ENCODE measurements around the gene AGPAT4. TPM values are rescaled to one million over a fixed set of nuclear protein-coding genes. Genes with fewer than 3 reads are reported as not detected.

AGPAT4 gene
- total RNA-seq, 1 experiment from 2014 or later = 15.5 TPM

- no peak for DNase-seq (ENCODE audit: low read depth, low spot score)
- Histone ChIP-seq H3K27ac (ENCODE audit: low read depth, low read length) (no peak overlapping the region), H3K9me3 (ENCODE audit: control insufficient read depth in 1 of 2, insufficient read depth in 1 of 2, low read depth in 1 of 2, low read length in 2 of 2) (no peaks in the 10 kb centered on the region), H4K20me1 (ENCODE audit: insufficient read depth) (no peaks in the 10 kb centered on the region; the same call in 1 of the 2 replicates), H3K4me1 (ENCODE audit: control insufficient read depth in 1 of 2, insufficient read depth in 2 of 2, low read length in 2 of 2) (no peaks in the 10 kb centered on the region), H3K27me3 (ENCODE audit: insufficient read depth, low read length) (no peaks in the 10 kb centered on the region), H3K9me2 (ENCODE audit: insufficient read depth) (no peaks in the 10 kb centered on the region), H2AFZ (ENCODE audit: low read depth, low read length, poor library complexity, severe bottlenecking) (no peak overlapping the region), H3K36me3 (ENCODE audit: control insufficient read depth in 1 of 2, insufficient read depth in 2 of 2, low read length in 2 of 2) (no peaks in the 10 kb centered on the region), H3K4me2 (ENCODE audit: low read length) (no peak overlapping the region), H3K9ac (ENCODE audit: low read length) (no peak overlapping the region), H3K79me2 (ENCODE audit: insufficient read depth, low read length) (no peaks in the 10 kb centered on the region), H3K4me3 (replicated peaks in 1 of 2; ENCODE audit: low read depth in 1 of 2, low read length in 2 of 2) (no peak overlapping the region)
- ChIA-PET POLR2A (no interaction called here), RAD21 (ENCODE audit: low non-redundant PET in 1 of 2, low total read pairs in 2 of 2, uncharacterized antibody in 2 of 2, unreplicated experiment in 2 of 2) (no interaction called here), CTCF (interaction anchor here (5.0 kb wide), 1 partner anchor 220 kb away, joined by 23 read pairs; no protein-coding TSS in a partner anchor)
- TF ChIP-seq ATF3 (IDR thresholded peaks at IDR 0.05) (no peak), SRF (IDR thresholded peaks at IDR 0.05; ENCODE audit: low read depth) (no peak), SIN3A (IDR thresholded peaks at IDR 0.05; ENCODE audit: low read depth) (no peak)
- intact Hi-C loops (cut with micrococcal nuclease) = no loop called here
- no peak for ATAC-seq
- no TSS peak for BruUV-seq (replicated peaks)
Observed at GRCh38 chr6:161150566-161150965, 123.3 kb downstream of the AGPAT4 start.

- no peak for ATAC-seq
Observed at GRCh38 chr6:161150136-161150535, 123.7 kb downstream of the AGPAT4 start.

More at GRCh38 chr6:161150136-161150535, 123.7 kb downstream of the AGPAT4 start:
- intact Hi-C loops (cut with micrococcal nuclease) = no loop called here
- TF ChIP-seq ELF1 (IDR thresholded peaks at IDR 0.05; ENCODE audit: borderline replicate concordance, low read depth) = no peak
- no peak for TF ChIP-seq TCF7L2 (IDR thresholded peaks at IDR 0.05; ENCODE audit: borderline replicate concordance, extremely low read depth, insufficient read depth, insufficient read length)
- no peak for TF ChIP-seq MAX (IDR thresholded peaks at IDR 0.05)
- TF ChIP-seq ZBTB33 (IDR thresholded peaks at IDR 0.05; ENCODE audit: extremely low read depth, insufficient replicate concordance, low read length) = no peak
- TF ChIP-seq ZFX (IDR thresholded peaks at IDR 0.05) = no peak
- no peak for TF ChIP-seq EZH2 (IDR thresholded peaks at IDR 0.05)
- no TSS peak for BruUV-seq (replicated peaks)
- H4K20me1 ChIP-seq (ENCODE audit: insufficient read depth) = no peaks in the 10 kb centered on the region; the same call in 1 of the 2 replicates
- H3K4me3 ChIP-seq (replicated peaks in 1 of 2; ENCODE audit: low read depth in 1 of 2, low read length in 2 of 2) = no peak overlapping the region
- RAD21 ChIA-PET (ENCODE audit: low non-redundant PET in 1 of 2, low total read pairs in 2 of 2, uncharacterized antibody in 2 of 2, unreplicated experiment in 2 of 2) = no interaction called here
- no peak overlapping the region for H3K4me2 ChIP-seq (ENCODE audit: low read length)
- H3K36me3 ChIP-seq (ENCODE audit: control insufficient read depth in 1 of 2, insufficient read depth in 2 of 2, low read length in 2 of 2) = no peaks in the 10 kb centered on the region
- CTCF ChIA-PET = interaction anchor here (5.0 kb wide), 1 partner anchor 221 kb away, joined by 23 read pairs; no protein-coding TSS in a partner anchor
- H3K79me2 ChIP-seq (ENCODE audit: insufficient read depth, low read length) = no peaks in the 10 kb centered on the region
- H2AFZ ChIP-seq (ENCODE audit: low read depth, low read length, poor library complexity, severe bottlenecking) = no peak overlapping the region
- no peaks in the 10 kb centered on the region for H3K9me3 ChIP-seq (ENCODE audit: control insufficient read depth in 1 of 2, insufficient read depth in 1 of 2, low read depth in 1 of 2, low read length in 2 of 2)
- no peaks in the 10 kb centered on the region for H3K4me1 ChIP-seq (ENCODE audit: control insufficient read depth in 1 of 2, insufficient read depth in 2 of 2, low read length in 2 of 2)
- no peak for DNase-seq (ENCODE audit: low read depth, low spot score)
- H3K27me3 ChIP-seq (ENCODE audit: insufficient read depth, low read length) = no peaks in the 10 kb centered on the region
- H3K27ac ChIP-seq (ENCODE audit: low read depth, low read length) = no peak overlapping the region
- no peak overlapping the region for H3K9ac ChIP-seq (ENCODE audit: low read length)
- H3K9me2 ChIP-seq (ENCODE audit: insufficient read depth) = no peaks in the 10 kb centered on the region
- POLR2A ChIA-PET = no interaction called here

Measured in HCT116 (cell line).